HG02884 (cell line): ENCODE data around the gene TPCN1.

Experiments
- ATAC-seq: cut with Tn5 transposase; IDR thresholded peaks from one replicate; pipeline ENCODE4 v1.9.1; 2021; ENCODE audit warnings: mild to moderate bottlenecking, moderate library complexity; ENCODE audit not compliant: unreplicated experiment

The TPCN1 gene

DNA sequence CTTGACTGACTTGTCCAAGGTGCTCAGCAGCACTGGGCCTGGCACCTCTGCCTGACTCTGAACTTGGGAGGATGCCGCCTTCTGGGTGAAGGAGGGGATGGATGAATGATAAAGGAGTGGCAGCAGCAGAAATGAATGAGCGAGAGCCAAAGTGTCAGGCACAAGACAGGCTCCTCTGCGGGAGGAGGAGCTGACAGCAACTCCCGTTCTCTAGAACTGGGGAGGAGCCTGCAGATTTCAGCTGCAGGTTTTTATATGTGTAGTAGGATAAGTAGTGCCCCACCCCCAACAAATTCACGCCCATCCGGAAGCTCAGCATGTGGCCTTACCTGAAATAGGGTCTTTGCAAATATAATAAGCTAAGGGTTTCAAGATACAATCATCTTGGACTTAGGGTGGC, 80.5 kb downstream of the TPCN1 start:
- ATAC-seq: no peak

DNA sequence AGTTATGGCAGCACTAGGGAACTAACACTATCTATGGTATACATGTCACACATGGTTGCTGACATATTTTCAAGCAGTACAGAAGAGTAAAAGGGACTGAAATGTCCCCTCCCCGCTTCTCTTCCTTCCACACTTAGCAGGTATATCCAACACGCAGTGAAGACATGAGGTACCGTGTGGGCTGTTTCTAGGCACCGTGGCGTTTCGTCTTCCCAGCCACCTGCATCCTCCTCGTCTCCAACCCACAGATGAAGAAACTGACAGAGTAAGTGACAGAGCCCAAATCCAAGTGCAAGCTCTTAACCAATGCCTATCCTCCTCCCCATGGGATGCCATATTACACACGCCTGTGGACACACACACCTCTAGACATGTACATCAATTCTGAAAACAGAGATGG, 81.2 kb downstream of the TPCN1 start:
- no peak for ATAC-seq

DNA sequence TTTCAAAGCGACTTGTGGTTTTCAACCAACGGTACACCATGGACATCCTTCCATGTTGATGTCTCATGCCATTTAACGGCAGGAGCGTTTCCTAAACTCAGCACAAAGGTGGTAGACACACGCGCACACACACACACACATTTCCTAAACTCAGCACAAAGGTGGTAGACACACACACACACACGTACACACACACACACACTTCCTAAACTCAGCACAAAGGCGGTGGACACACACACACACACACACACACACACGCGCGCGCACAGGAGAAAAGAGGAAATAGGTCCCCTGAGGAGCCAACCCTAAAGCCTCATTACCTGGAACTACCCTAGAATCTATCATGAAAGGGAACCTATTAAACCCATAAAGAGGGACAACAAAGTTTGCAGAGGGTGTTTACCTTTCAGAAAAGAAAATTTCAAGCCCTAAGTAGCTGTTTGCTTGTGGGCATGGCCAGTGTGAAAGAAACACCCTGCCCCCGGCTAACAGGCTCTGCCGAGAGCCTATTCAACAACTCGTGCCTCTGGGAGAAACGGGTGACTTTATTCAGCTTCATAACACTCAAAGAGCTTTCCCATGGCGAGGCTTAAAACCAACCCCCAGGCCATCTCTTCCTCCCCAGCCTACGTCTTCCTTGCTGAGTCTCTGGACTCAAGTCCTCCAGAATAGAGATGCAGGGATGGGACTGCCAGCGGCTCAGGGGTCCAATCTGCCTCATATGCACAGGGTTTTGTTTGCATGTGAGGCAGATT, 81.8 kb downstream of the TPCN1 start:
- ATAC-seq: no peak

DNA sequence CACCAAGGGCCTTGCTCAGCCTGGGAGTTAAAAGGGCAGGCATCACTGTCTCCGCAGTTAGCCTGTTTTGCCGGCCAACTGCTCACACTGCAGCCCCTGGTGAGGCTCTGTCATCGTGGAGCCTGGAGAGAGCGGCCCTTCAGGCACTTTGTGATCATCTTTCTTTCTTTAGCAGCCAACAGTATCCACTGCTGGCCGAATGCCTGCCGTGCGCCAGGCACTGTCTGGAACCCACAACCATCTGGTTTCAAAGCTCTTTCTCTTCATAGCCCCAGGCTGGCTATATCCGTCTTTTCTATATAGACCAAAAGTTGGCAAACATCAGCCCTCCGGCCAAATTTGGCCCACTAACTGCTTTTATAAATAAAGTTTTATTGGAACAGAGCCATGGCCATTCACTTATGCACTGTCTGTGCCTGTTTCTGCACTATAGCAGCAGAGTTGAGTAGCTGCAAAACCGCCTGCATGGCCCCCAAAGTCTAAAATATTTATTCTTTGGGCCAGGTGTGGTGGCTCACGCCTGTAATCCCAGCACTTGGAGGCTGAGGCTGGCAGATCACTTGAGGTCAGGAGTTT, 84.1 kb downstream of the TPCN1 start:
- no peak for ATAC-seq

DNA sequence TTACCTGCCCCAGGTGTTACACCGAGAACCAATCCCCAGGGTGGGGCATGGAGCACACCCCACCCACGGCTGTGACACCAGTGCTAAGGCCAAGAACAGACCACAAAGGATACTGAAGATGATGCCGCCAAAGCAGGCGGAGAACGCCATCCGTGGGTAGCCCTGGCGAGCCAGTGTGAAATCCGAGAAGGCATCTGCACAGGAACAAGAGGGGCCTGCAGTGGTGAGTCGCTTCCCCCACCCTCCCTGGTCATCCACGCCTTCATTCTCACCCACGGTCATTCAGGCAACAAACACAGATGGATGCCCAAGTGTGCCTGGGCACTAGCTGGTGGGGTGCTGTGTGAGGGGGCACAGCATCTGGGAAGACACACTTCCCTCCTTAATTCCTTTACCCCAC, 85.1 kb downstream of the TPCN1 start:
- no peak for ATAC-seq

DNA sequence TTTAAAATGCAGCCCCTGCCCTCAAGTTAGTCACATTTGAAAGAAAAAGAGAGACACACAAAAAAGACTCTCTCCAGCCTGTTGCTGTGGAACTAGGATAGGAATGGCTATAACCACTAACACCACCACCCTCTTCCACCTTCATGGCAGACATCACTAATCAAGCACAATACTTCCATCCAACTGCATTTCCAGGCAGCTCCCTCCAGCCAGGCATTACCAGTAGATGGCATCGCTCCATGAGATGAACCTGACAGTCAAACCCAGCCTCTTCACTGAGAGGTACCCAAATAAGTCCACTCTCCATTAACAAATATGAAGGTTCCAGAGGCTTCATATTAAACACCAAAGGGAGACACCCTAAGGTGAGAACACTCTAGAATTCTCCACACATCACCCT, 89.2 kb downstream of the TPCN1 start:
- no peak for ATAC-seq

DNA sequence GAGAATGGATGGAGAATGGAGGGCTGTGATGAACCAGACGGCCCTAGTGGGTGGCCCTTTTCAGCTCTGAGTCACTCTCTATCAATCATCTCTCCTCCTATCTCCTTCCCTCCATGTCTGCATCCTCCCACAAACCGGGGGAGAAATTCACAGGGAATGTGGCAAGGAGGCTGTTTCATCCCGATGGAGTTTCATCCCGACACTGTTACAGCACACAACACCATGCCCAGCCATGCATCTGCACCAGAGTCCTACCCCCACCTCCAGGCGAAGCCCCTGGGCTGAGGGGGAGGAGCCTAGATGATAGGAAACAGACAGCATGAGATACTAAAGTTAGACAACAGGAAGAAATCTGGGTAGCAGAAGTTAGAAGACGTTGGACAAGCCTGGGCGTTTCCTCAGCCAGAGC, 92.9 kb downstream of the TPCN1 start:
- ATAC-seq: no peak

DNA sequence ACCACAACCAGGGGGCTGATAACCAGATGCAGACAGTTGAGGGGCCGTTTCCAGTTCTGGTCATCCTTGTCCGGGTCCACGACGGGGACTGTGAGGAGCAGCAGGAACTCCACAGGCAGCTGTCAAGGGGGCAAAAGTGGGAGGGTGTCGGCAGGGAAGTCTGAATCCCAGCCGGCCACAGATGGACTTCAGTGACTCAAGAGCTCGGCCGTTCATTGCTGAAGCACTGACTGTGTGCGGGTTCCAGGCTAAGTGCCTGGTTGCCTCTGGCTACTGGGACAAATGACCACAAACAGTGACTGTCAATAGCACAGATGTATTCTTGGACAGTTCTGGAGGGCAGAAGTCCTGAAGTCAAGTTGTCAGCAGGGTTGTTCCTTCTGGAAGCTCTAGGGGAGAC, 94.1 kb downstream of the TPCN1 start:
- ATAC-seq: no peak

DNA sequence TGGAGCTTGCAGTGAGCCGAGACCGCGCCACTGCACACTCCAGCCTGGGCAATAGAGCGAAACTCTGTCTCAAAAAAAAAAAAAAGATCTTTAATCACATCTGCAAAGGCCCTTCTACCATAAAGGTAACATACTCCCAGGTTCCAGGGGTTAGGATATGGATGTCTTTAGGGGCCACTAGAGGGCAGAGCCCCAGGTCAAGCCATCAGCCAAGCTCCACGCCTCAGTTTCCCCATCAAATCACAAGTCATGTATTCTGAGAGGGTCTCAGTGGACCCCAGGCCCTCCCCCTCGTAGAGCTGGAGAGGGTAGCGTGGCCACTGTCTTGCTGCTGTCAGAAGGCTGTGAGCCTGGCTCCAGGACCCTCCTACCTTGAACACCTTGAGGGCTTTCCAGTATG, 94.9 kb downstream of the TPCN1 start:
- no peak for ATAC-seq

DNA sequence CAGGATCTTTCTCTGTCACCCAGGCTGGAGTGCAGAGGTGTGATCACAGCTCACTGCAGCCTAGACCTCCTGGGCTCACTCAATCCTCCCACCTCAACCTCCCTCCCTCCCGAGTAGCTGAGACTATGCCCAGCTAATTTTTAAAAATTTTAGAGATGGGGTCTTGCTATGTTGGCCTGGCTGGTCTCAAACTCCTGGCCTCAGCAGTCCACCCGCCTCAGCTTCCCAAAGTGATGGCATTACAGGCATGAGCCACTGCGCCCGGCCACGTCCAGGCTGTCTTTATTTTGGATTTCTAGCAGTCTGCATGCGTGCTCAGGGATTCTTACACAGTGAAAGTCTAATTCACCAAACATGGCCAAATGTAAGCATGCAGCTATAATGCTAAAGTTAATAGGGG, 95.9 kb downstream of the TPCN1 start:
- no peak for ATAC-seq

DNA sequence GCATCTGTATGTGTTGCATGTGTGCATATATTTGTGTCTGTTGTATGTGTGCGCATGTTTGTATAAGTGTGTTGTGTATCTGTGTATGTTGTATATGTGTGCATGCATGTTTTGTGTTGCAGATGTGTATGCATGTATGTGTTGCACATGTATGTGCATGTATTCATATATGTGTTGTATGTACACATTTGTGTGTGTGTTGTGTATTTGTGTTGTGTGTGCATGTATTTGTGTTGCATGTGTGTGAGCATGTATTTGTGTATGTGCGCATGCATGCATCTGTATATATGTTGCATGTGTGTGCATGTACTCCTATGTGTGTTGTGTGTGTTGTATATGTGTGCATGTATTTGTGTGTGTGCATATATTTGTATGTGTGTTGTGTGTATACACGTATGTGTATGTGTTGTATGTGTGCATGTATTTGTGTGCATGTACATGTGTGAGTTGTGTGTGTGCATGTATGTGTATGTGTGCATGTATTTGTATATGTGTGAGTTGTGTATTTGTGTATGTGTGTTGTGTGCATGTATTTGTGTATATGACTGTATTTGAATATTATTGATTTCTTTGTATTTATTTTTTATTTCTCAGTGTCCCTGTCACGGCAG, 96.9 kb downstream of the TPCN1 start:
- ATAC-seq: no peak

DNA sequence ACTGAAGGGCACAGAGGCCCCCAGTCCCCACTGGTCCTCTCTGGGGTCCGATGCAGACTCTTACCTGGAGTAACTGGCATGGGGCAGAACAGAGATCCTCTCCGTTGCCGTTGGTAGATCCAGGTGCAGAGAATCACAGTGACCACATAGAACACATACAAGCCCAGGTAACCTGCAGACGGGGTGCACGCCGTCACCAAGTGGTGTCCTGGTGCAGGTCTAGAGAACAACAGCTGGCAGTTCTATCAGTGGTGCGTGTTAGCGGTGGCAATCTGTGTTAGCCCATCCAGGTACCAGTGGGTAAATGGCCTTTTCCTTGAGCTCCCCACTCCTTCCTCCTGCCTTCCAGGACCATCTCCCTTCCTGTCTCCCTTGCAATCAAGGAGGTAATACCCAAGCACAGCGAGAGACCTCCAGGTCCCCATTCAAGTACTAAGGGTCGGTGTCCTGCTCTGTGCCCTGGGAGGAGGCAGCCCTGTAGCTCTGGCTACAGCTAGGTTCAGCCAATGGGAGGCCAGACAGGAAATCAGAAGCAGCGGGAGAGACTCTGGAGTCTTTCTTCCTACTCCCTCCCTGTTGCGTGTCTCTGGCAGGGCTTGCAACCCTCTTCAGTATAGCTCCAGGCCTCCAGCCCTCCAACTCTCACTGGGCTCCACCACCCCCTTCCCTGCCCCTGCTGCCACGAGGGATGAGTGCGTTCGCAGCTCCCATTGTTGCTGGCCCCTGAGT, 97.8 kb downstream of the TPCN1 start:
- no peak for ATAC-seq

DNA sequence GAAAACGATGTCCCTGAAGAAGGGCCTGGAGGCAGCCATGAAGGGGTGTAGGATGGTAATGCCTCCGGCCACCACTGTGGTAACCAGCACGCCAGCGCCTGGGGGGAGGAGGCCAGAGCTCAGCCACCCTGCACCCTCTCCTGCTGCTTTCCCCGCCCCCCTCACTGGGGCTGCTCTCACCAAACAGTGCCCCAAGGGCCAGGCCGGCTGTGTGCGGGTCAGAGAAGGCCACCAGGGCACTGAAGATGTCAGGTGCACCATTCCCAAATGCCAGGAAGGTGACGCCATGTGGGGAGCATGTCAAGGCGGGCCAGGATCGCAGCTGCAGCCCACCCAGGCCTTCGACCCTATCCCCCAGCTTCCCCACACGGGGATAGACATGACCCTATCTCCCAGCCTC, 99.1 kb downstream of the TPCN1 start:
- no peak for ATAC-seq

DNA sequence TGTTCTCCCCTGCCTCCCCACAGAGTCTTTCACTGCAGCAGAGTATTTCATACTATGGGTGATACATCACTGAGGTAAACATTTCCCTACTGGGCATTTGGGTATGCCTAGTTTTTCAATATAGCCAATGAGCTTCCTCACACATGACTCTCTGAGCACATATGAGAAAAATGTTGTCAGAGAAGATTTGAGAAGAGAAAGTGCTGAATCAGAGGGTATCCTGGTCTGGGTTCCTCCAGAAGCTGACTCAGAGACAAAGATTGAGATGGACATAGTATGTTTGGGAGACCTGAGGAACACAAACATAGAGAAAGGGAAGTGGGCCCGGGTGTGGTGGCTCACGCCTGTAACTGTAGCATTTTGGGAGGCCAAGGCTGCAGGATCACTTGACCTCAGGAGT, 101.1 kb downstream of the TPCN1 start:
- no peak for ATAC-seq

DNA sequence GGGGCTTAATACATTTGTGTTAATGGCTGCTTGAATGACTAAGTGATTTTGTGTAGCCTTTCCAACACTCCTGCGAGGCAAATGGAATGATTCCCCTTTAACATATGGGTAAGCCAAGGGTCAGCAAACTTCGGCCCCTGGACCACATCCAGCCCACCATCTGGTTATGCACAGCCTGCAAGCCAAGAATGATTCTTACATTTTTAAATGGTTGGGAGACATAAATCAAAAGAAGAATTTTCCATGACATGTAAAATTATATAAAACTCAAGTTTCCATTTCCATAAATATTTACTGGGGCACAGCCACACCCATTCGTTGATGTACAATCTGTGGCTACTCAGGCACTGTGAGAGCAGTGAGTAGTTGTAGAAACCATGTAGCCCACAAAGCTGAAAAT, 104.7 kb downstream of the TPCN1 start:
- no peak for ATAC-seq

DNA sequence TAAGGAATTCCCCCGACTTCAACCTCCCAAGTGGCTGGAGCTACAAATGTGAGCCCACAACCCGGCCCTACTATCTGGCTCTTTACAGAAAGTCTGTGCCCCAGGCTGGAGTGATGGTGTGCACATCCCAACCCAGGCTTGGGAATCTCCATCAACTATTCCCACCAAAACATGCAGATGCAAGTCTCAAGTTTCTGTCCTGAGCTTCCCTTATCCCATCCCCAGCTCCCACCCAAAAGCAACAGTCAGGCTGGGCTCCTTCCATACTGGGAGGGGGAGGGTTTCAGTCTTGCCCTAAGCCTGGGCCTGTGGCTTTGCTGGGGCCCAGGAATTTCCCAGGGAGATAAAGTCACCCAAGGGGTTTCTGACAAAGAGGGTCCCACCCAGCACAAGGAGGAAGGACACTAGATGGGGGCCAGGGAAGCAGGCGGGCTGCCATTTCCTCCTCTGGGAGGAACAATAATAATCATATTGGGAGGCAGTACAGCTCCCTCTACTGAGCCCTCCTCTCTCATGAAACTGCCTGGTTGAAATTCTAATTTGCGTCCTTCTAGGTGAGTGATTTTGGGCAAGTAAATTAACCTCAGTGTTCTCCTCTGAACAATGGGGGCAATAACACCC, 105.6 kb downstream of the TPCN1 start:
- no peak for ATAC-seq

DNA sequence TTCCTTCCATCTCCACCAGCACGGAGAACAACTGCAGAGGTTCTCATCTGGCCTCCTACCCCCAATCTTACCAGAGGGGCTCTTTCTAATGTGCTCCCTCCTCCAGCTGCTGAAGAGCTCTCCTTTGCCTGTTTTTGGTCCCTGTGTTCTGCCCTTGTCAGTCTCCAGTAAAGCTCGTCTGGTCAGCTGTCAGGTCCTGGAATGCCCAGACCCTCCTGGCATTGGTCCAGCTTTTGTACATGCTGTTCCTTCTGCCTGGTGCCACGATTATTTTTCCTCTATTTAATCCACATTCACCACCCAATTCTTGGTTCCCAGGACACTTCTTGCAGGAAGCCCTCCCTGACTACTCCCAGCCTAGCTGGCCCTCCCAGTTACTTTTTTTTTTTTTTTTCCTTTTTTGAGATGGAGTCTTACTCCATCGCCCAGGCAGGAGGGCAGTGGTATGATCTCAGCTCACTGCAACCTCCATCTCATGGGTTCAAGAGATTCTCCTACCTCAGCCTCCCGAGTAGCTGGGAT, 107.2 kb downstream of the TPCN1 start:
- no peak for ATAC-seq

DNA sequence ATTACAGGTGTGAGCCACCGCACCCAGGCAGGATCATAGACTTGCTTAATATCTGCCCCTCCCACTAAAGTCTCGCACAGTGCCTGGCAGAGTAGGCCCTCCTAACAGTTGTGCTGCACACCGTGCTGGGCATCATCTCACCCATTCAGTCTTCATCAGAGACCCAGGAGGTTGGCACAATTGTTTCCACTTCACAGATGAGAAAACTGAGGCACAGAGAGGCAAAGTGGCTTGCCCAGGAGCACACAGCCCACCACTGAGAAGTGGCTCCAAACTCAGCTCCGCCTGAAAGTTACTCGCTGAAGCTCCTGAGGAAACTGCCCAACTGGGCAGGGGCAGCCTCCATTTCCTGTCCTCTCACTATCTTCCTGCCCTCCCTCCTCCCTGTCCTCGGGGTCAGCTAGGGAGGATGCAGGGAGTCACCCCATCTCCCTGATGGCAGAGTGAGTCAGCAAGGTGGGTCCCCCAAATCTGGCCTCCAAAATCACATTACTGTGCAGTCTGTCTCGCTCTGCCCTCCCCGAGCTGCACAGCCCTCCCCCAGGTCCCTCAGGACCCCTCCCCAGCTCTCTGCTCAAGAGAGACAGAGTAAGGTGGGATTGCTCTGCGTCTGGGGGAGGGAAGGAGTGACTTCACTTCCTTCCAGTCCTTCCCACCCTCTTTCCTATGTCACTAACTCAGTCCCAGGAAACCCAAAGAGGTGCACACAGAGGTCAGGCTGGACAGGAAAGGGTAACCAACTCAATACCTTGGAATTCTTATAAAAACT, 107.9 kb downstream of the TPCN1 start:
- ATAC-seq: no peak

DNA sequence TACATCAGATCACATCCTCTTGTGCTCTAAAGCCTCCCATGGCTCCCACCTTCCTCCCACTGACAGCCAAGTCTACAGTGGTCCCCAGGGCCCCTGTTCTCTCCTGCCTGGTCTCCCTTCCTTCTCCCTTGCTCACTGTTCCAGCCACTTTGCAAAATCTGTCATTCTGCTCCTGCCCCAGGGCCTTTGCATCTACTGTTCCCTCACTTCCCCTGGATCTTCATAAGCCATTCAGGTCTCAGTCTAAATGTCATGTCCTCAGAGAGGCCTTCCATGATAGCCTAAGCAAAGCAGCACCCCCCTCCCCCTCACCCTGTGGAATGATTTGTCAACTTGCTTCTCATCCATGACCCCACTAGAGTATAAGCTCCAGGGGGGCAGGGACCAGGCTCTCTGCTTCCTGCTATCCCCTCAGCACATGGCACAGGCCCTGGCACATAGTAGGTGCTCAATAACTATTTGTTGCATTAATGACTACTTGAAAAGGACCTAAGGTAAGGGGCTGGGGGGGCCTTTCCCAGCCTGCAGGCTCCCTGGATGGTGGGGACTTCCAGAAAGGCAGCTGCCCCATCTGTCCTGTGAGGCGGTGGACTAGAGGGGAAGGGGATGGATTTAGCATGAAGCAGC, 108.6 kb downstream of the TPCN1 start:
- ATAC-seq: no peak

DNA sequence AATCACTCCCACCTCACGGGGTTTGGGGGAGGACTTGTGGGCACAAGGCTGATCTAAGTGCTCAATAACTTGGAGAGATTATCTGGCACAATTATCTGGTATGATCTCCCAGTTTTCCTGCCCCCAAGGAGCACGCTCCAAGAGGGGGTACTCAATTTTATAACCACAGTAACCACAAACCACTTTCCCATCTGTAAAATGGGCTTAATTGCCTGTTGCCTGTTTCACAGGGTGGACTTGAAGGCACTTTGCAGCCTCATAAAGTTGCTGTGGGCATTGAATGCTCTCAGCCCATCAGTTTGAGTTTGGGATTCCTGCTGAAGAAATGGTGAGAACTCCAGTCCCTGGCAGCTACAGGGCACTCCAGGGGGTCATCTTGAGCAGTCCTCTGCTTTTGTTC, 109.2 kb downstream of the TPCN1 start:
- ATAC-seq: no peak
